PC-9 (cell line): ENCODE data around the gene TRAF2. TPM values are rescaled to one million over a fixed set of nuclear protein-coding genes. Genes with fewer than 3 reads are reported as not detected.

Source experiments
- BruUV-seq: library from RNA; stranded (reverse); fragments of 400-500 nt; replicated peaks from 2 replicates; lab custom pipeline; 2021; lab: Mats Ljungman, UMichigan
- CTCF ChIA-PET: fragments of 300-600 bp; sonication (Branson Sonifier 250); formaldehyde crosslinking; loops from one replicate; lab custom pipeline; 2022; ENCODE audit warnings: antibody characterized with exemption; lab: Charles Lee
- POLR2A ChIA-PET: fragments of 300-600 bp; sonication (Branson Sonifier 250); formaldehyde crosslinking; loops from one replicate; lab custom pipeline; 2022; ENCODE audit warnings: antibody characterized with exemption; ENCODE audit not compliant: unreplicated experiment; lab: Charles Lee
- DNase-seq, 2 experiments: peaks; one replicate each; pipeline versions ENCODE4 v3.0.0 to v3.0.0-alpha.2; 2015 to 2022; ENCODE audit warnings: mixed read lengths in 1 of 2
- H2AFZ ChIP-seq: fragments of 200-600 bp; sonication (generic); 2 replicates; pipeline ENCODE4 v1.8.1; 2017; ENCODE audit warnings: antibody characterized with exemption
- H3F3A ChIP-seq: fragments of 200-600 bp; sonication (generic); 2 replicates; pipeline ENCODE4 v1.8.1; 2017; ENCODE audit warnings: antibody characterized with exemption, mild to moderate bottlenecking, low read depth; ENCODE audit not compliant: insufficient read depth
- H3K27ac ChIP-seq: fragments of 200-600 bp; sonication (generic); 2 replicates; pipeline ENCODE4 v1.6.1; 2016; ENCODE audit warnings: mixed run types
- H3K27me3 ChIP-seq: fragments of 200-600 bp; sonication (generic); 2 replicates; pipeline ENCODE4 v1.6.1; 2016; ENCODE audit warnings: low read depth, mixed run types; ENCODE audit not compliant: insufficient read depth
- H3K36me3 ChIP-seq: fragments of 200-600 bp; sonication (generic); 2 replicates; pipeline ENCODE4 v1.6.1; 2016; ENCODE audit warnings: low read depth, mixed run types
- H3K4me1 ChIP-seq: fragments of 200-600 bp; sonication (generic); replicated peaks from 2 replicates; pipeline ENCODE4 v1.6.1; 2016; ENCODE audit warnings: mixed run types; ENCODE audit not compliant: insufficient read depth
- H3K4me2 ChIP-seq: fragments of 200-600 bp; sonication (generic); 2 replicates; pipeline ENCODE4 v1.6.1; 2017; ENCODE audit warnings: mixed run types
- H3K4me3 ChIP-seq: fragments of 200-600 bp; sonication (generic); 2 replicates; pipeline ENCODE4 v1.6.1; 2016; ENCODE audit warnings: mixed run types
- H3K79me2 ChIP-seq: fragments of 200-600 bp; sonication (generic); 2 replicates; pipeline ENCODE4 v1.6.1; 2017; ENCODE audit warnings: low read depth, mixed run types
- H3K9me2 ChIP-seq: fragments of 200-600 bp; sonication (generic); 2 replicates; pipeline ENCODE4 v1.8.1; 2017; ENCODE audit warnings: mild to moderate bottlenecking; ENCODE audit not compliant: insufficient read depth
- H3K9me3 ChIP-seq: fragments of 200-600 bp; sonication (generic); 2 replicates; pipeline ENCODE4 v1.8.1; 2016; ENCODE audit warnings: low read depth; ENCODE audit not compliant: insufficient read depth
- H4K20me1 ChIP-seq: fragments of 200-600 bp; sonication (generic); 2 replicates; pipeline ENCODE4 v1.8.1; 2017; ENCODE audit not compliant: insufficient read depth
- CTCF ChIP-seq: fragments of 200-600 bp; sonication (generic); conservative IDR thresholded peaks from 2 replicates; pipeline ENCODE4 v1.6.1; 2017; ENCODE audit warnings: mixed run types, antibody characterized with exemption, mild to moderate bottlenecking, moderate library complexity
- EZH2 ChIP-seq: fragments of 200-600 bp; sonication (generic); IDR thresholded peaks from 2 replicates; pipeline ENCODE4 v1.8.0; 2017; ENCODE audit warnings: antibody characterized with exemption, low read depth
- intact Hi-C: fragments of 100-400 bp; cut with micrococcal nuclease; formaldehyde crosslinking; loops from one replicate; pipeline ENCODE4 v1.10.0; 2022; ENCODE audit not compliant: unreplicated experiment
- total RNA-seq: library from RNA; stranded (reverse); gene quantifications from 2 replicates; pipeline ENCODE4 v1.2.3, GENCODE V29; 2021

The TRAF2 gene
- total RNA-seq, 1 experiment from 2014 or later = 42.7 TPM

- TF ChIP-seq EZH2 (no peak), CTCF (no peak)
- Histone ChIP-seq H3K4me3 (peak overlapping the region; percentile 87), H4K20me1 (no peaks in the 10 kb centered on the region; the same call in none of the 2 replicates), H3K79me2 (peaks cover 18% of the 10 kb centered on the region), H3K36me3 (peaks cover 7% of the 10 kb centered on the region), H3K4me1 (peaks cover 20% of the 10 kb centered on the region), H2AFZ (0 out of 2 replicates have a peak overlapping the region, but pooled peaks have one; percentile 67), H3K9me2 (no peaks in the 10 kb centered on the region), H3K4me2 (peak overlapping the region; percentile 95), H3K27me3 (no peaks in the 10 kb centered on the region), H3K27ac (peak overlapping the region; percentile 26; the same call in 1 of the 2 replicates), H3K9me3 (no peaks in the 10 kb centered on the region), H3F3A (peaks cover 19% of the 10 kb centered on the region; the same call in 1 of the 2 replicates)
- intact Hi-C loops = loop anchor here (1.0 to 5.0 kb wide), 3 partner anchors 43 to 95 kb away; partner anchors contain the start of gene PHPT1
- no peak for DNase-seq
- POLR2A ChIA-PET = interaction anchor here (0.5 to 0.6 kb wide), 2 partner anchors 43 to 302 kb away, joined by 3 to 5 read pairs; no protein-coding TSS in a partner anchor
- BruUV-seq = no TSS peak
- CTCF ChIA-PET = no interaction called here
Measured at GRCh38 chr9:136944212-136944518, 57.8 kb downstream of the TRAF2 start.

GRCh38 chr9:136944519-136945332, 58.4 kb downstream of the TRAF2 start, which contains the start of the genes C8G and FBXW5:
C8G (plus strand) TSS chr9:136945243; CDS start chr9:136945321, 78 bp downstream.
FBXW5 (minus strand) TSS chr9:136944738; CDS start chr9:136944083, 655 bp downstream.
- no peaks in the 10 kb centered on the region for H3K27me3 ChIP-seq
- H3K4me2 ChIP-seq = peak within 1 kb of the TSS; percentile 95
- TF ChIP-seq EZH2 (no peak), CTCF (peak; percentile 93)
- POLR2A ChIA-PET = interaction anchor here (0.5 to 0.6 kb wide), 2 partner anchors 43 to 301 kb away, joined by 3 to 5 read pairs; no protein-coding TSS in a partner anchor
- CTCF ChIA-PET = interaction anchor here (0.7 to 0.9 kb wide), 2 partner anchors 91 to 468 kb away, joined by 3 to 5 read pairs; no protein-coding TSS in a partner anchor
- peaks cover 16% of the 10 kb centered on the region; the same call in 1 of the 2 replicates for H3F3A ChIP-seq
- H3K27ac ChIP-seq = peak within 1 kb of the TSS; percentile 26; the same call in 1 of the 2 replicates
- H2AFZ ChIP-seq = peak within 1 kb of the TSS; percentile 73; the same call in 1 of the 2 replicates
- H4K20me1 ChIP-seq = no peaks in the 10 kb centered on the region; the same call in none of the 2 replicates
- DNase-seq = peak; percentile 75 to 98
- no TSS peak for BruUV-seq
- peaks cover 18% of the 10 kb centered on the region for H3K79me2 ChIP-seq
- peaks cover 21% of the 10 kb centered on the region for H3K4me1 ChIP-seq
- peaks cover 7% of the 10 kb centered on the region; the same call in 1 of the 2 replicates for H3K36me3 ChIP-seq
- no peaks in the 10 kb centered on the region for H3K9me3 ChIP-seq
- intact Hi-C loops = loop anchor here (1.0 to 5.0 kb wide), 3 partner anchors 43 to 96 kb away; partner anchors contain the start of gene PHPT1
- no peaks in the 10 kb centered on the region for H3K9me2 ChIP-seq
- H3K4me3 ChIP-seq = peak within 1 kb of the TSS; percentile 87
